HG02759 (cell line): ENCODE data around the gene INPP4B.
"Not testable (repeated sequence)": the region's sequence is repeated elsewhere in the genome, so short reads cannot be mapped to it uniquely, and the experiment has no call there.

Experiments used
- ATAC-seq: cut with Tn5 transposase; IDR thresholded peaks from one replicate; pipeline ENCODE4 v1.9.1; 2021; ENCODE audit warnings: mild to moderate bottlenecking, moderate library complexity; ENCODE audit not compliant: unreplicated experiment

Gene INPP4B

DNA sequence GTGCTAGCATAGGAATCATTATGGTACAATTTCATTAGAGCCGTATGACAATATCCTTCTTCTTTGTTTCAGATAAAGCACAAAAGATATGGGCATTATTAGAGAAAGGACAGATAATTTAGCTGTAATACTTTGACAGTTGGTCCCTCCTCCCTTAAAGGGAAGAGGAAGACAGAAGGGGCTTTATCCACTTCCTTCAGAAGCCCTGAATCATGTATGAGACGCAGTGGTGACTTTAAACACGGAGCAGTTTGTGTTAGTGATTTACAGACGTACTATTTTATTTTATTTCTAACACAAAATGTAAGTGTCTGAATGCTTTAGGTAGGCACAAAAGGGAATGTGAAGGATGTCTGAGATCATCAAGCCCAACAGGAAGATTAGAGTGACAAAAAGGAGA is 742.1 kb downstream of the INPP4B start:
- ATAC-seq: no peak

DNA sequence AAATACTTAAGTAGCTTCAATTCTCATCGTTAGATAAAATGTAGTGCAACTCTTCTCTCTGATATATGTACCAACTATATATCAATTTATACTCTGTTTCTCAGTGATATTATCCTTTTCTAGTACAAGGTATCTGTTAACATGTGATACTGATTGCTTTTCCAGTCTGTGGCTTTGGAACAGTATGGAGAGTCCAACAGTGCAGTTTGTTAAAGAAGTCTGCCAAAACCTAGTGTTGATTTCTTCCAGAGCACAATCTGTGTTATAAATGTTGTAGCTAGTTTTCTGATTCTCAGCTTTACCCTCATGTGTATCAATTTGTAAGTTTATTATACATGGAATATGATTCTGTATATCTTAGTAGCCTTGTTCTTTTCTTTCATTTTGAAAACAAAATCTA is 744.7 kb downstream of the INPP4B start:
- ATAC-seq: no peak

DNA sequence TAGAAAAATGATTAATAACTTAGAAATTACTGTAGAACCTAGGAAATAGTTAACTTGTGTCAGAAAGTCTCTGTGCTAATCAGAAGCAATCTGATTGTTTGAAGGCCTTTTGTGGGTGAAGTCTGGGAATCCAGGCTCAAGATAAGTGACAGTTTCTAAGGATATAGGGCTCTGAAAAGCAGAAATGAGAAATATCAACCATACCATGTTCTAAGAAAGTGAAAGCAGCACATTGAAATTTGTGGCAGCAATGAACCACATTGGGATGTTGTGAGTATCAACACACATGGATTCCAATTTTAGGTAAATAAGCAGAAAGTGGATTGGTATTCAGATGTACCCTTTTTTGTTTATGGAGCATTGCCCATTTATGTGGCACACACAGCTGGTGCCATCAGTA is 745.2 kb downstream of the INPP4B start:
- no peak for ATAC-seq

DNA sequence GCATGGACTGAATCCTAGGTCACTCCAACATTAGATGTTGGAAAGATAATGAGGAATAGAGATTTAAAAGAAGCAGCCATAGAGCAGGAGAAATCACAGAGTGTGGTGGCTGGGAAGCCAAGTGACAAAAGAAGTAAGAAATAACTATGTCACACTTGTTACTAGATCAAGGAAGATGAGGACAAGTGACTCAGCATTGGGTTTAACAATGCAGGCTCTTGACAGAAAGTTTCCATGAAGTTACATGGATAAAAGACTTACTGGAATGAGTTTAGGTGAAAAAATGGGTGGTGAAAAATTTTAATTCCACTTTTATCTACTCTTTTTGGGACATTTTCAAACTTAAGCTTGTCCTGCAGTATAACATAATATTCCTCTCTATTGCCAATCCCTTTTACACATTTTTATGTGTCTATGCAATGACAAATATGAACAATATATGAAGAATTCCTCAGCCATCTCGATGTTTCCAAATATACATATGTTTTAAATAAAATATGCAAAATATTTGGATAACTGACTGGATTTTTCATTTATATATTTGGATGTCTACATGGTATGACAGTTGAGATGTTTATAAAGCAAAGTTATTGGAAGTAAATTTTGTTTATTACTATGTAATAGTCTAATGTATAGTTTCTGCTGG is 747.1 kb downstream of the INPP4B start:
- ATAC-seq: no peak

DNA sequence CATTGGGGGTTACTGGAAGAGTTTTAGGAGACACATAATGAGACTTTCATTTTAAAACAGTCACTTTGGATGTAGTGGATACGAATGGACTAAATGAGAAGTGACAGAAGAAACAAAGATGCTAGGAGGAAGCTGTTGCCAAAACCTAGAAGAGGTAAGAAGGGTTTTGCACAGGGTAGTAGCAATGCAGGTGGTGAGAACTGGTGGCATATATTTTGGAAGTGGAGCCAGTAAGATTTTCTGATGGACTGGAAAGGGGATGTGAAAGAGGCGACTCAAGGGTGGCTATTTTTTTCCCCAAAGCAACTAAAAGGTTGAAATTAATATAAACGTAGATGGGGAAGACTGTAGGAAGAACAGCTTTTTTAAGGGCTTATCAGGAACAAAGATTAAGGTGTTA is 747.7 kb downstream of the INPP4B start:
- ATAC-seq: no peak

DNA sequence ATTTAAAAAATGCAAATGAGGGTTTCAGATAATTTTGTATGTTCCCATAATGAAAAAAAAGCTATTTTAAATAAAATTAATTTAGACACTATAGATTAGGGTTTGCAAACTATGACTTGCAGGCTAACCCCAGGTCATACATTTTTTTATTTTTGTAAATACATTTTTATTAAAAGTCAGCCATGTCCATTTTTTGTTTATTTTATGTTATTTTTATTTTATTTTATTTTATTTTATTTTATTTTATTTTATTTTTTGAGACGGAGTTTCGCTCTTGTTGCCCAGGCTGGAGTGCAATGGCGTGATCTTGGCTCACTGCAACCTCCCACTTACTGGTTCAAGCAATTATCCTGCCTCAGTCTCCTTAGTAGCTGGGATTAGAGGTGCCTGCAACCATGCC is 749.1 kb downstream of the INPP4B start:
- no peak for ATAC-seq

DNA sequence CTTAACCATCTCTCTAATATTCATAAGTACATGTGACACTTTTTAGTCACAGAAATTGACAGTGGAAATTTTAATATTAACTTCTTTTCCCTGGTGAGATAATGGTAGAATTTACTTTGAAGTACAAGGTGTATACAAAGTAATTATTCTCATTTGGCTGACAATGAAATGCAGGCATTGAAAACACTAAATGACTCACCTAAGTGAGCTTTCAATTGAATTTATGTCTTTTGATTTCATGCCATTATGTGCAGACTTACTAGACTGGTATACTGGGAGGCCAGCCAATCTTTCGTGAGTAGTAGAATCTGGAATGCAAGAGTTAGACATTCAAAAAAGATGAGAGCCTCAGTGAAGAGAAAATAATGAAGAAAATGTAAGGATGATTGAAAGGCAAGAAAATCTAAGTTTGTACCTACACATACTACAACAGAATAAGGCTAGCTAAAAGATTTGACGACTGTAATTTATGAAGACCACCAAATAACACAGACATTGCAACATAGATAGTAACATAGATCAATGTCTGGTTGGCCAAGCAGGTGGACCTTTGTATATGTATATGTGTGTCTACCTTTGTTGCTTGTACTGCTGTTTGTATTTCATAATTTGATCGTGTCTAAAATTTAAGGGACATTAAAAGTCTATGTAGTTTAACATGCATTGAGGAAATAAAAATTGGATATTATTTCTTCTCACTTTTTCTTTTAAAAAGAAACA is 750.1 kb downstream of the INPP4B start:
- no peak for ATAC-seq

DNA sequence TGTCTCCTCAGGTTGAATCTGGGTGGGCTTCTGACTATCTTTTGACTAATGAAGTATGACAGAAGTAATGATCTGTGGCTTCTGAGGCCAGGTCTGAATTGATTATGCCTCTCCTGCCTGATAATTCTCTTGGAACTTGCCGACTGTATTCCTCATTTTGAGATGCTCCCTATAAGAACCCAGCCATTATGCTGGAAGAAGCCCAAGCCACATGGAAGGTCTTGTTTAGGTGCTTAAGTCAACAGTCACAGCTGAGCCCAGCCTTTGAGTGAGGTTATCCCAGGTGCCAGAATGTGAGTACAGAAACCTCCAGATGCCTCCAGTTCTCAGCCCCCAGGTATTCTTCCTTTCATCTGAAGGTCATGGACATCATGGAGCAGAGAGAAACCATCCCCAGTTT is 753.2 kb downstream of the INPP4B start:
- ATAC-seq: no peak

DNA sequence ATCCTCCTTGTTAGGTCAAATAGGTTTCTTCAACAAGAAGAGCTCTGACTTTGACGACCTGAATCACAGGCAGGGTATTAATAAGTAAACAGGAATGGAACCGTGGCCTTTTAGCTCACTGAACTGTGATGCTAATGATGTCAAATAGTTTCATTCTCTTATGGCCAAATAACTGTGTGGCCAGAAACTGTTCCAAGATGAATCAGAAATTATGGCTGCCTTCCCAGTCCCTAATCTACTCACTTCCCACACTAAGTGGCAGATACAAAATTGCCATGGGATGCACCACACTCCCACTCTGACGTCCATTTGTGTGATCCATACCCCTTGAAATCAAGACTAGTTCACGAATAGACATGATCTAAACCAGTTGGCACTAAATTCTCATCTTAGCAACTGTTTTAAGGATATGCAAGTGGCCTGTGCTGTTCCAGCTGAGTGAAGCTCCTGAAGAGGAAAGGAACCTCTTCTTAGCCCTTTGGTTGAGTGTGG is 754.4 kb downstream of the INPP4B start:
- ATAC-seq: no peak

DNA sequence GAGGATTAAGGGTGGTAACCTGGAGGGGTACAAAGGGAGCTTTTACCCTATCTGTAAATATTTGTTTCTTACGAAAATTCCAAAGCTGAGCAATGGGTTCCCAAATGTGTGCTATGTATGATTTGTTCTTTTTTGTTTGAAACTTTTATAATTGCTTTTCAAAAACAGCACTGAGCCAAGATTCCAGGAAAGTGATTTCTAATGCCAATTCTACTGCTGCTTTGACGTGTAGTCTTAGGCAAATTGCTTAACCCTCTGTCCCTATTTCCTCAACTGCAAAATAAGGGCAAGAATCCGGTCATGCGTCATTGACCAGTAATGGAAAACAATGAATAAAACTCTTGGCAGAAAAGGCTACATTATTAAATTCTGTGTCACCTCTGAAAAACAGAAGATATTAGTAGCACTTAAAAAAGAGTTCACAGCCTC is 755.0 kb downstream of the INPP4B start:
- no peak for ATAC-seq

DNA sequence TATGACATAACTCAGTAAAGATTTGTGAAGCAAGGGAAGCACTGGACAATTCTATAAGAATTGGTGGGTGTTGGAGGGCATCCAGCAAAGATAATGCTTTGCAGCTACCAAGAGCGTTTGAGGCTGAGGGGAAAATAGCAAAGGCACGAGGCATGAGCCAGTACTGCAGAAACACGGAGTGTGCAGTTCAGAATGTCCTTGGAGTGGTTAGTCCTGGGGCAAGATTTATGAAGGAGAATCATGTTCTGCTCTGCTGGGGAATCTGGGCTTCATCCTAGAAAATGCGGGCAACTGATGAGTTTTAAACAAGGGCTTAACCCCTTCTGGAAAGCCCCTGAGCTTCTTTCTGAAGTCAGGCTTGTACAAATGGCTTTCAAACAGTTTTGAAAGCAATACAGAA is 757.2 kb downstream of the INPP4B start:
- no peak for ATAC-seq

DNA sequence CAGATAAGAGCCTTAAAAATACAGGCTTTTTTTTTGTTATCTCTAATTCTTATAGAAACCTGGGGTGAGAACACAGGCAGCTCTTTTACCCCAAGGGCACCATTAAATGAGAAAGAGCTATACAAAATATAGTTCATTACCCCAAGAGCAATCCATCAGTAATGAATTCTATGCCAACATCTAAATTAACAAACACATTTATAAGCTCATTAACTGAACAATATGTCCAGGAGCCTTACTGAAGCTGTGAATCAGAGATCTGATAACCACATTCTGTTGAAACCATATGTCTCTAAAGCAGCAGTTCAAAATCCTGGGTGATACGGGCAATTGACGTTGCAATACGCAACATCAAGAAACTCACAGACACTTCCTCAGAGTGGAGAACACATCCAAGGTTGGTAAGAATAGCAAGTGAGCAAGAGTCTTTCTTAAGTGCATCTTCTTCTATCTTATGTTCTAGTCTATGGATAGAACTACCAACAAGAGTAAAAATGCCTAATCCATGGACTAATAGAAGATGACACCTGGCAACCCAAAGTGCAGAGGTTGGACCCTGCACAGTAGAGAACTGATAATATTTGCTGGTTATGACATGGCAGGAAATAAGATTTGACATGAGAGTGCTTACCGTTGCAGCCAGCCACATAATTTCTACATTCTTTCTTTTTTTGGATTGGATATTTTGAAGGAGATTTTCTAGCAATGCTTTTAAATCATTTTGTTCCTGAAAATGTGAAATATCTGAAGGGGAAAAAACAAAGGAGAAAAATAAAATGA is 760.4 kb downstream of the INPP4B start:
- ATAC-seq: no peak

DNA sequence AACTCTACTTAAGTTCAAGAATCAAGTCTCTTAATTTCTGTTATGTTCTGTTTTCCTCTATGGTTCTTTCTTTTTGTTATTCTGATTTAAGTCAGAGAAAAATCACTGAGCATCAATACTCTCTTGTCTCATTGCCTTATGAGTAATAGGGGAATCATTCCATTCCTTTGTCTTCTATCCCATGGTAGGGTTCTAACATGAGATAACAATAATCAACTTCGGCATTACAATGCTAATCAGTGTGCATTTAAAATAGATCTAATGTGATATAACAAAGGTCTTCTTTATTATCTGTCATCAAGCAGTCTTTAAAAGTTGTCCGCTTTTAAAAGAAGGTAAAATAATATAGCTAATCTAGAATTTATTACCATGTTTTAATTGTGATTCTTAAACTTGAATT is 762.8 kb downstream of the INPP4B start:
- ATAC-seq: no peak

DNA sequence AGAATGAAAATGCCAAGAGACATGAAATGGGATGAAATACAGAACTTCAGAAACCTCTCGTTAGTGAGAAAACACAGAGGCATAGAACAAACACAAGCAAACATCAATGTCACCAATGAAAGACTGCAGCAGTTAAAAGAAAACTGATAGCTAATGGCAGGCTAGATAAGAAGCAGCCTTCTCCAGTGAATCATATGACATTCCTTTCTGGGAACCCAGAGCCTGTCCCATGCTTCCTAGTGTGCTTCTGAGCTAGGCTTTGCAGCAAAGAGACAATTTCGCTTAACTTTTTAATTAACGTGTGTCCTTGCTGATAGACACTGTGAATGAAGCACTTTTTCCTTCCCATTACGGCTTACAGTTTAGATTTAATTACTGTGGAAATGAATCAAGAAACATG is 765.1 kb downstream of the INPP4B start:
- ATAC-seq: no peak

DNA sequence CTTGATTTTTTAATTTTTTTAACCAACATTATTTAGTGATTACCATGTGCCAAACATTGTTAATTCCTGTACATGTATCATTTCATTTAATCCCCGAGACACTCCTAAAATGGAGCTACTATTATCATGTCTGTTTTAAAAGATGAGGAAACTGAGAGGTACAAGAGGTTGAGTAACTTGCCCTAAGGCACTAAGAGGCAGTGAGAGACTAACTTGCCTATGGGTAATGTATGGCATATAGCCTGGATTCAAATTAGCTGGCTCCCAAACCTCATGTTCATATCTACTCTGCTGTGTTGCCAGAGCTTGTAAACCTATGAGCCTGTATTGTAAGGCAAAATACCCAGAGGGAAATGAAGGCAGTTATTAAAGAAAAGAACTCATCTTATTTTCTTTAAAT is 766.1 kb downstream of the INPP4B start:
- no peak for ATAC-seq

DNA sequence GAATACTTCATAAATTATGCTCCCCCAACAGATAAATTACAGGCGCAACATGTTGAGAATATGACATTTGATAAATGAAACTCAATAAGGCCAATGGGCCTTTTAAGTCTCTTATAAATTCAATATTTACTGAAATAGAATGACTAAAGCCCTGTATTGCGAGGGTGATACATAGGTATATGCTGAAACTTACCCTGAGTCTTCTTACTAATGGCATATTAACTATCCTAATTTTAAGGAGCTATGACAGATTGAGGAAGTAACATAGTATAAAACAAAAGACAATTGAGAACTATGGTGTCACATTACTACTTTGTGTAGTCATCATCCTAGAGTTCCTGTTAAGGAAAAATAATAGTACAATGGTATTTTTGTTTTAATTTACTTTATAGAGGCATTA is 769.1 kb downstream of the INPP4B start:
- no peak for ATAC-seq

DNA sequence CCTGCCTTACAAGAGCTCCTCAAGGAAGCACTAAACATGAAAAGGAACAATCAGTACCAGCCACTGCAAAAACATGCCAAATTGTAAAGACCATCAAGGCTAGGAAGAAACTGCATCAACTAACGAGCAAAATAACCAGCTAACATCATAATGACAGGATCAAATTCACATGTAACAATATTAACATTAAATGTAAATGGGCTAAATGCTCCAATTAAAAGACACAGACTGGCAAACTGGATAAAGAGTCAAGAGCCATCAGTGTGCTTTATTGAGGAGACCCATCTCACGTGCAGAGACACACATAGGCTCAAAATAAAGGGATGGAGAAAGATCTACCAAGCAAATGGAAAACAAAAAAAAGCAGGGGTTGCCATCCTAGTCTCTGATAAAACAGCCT is 777.8 kb downstream of the INPP4B start:
- not testable (repeated sequence) for ATAC-seq

DNA sequence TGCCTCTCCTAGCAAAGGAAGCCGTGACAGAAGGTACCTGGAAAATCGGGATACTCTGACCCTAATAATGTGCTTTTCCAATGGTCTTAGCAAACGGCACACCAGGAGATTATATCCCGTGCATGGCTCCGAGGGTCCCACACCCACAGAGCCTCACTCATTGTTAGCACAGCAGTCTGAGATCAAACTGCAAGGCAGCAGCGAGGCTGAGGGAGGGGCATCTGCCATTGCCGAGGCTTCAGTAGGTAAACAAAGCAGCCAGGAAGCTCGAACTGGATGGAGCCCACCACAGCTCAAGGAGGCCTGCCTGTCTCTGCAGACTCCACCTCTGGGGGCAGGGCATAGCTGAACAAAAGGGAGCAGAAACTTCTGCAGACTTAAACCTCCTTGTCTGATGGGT is 779.5 kb downstream of the INPP4B start:
- not testable (repeated sequence) for ATAC-seq

DNA sequence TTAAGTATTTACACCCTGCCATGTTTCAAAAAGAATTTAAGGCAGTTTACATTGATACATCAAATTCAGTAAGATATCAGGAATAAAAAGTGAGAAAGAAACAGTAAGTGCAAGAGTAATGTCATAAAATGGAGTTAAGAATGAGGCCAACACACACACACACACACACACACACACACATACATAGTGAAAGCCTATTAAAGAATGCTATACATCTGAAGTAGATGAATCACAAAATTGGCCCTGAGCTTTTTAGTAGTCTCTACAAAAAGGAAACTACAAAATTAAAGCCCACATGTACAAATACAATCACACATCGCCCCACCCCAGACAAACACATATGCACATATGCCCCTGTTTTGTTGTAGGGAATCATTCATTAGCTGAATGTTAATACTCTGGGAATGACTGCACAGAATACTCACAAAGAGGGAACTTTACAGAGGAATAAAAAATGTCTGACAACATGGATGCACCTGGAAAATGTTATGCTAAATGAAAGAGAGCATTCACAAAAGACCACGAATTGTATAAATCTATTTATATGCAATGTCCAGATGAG is 780.9 kb downstream of the INPP4B start:
- no peak for ATAC-seq

DNA sequence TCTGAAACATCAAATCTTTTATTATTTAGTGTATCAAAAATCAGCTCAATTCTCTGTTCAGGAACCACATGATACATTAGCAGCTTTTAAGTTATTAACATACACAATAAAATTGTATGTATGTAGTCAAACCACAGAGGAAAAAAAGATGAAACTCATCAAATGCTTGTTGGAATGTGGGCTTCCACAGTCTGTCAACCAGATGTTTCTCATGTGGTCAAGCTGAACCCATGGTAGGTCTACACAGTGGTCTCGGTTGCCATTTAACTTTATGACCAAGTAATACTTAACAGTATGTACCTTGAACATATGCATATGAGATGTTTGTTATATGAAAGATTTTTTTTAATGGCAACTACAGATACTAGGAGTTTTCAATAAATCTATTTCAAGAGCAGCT is 781.9 kb downstream of the INPP4B start:
- ATAC-seq: no peak

DNA sequence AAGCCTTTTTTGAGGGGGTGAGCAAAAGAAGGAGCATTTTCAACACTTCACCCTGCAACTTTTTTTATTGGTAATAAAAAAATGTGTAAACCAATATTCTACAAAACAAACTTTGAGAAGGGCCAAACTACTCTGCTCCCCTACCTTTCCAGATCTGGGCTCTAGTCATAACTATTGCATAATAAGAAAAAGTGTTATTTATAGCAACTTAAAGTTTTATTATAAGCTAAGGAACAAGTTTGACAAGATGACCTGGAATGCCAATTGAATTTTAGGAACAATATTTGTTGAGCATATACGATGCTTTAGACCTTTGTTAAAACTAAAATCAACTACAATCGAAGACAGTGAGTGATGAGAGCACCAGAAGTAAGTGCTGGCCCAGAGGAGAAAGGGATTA is 800.1 kb downstream of the INPP4B start:
- ATAC-seq: no peak

DNA sequence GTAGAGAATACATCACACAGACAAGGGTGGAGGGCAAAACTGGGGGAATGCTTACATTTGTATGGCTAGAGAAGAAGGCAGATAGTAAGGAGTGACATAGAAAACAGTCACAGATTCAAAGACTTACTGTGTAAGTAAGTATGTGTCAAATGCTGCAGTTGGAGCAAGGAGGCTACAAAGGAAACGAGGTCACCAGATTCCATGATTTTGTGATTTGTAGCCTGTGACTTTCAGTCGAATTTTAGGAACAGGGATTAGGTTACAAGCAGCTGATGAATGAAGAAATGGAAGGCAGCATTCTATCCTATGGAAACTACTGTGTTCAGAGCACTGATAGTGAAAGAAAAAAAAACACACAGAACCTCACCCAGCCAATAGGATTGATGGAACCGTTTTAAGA is 801.8 kb downstream of the INPP4B start:
- no peak for ATAC-seq
